Panc1 (cell line): Measurements from ENCODE around the gene DBNDD2.

ENCODE experiments used
- CTCF ChIP-seq: fragments of 450-650 bp; IDR thresholded peaks from 2 replicates; pipeline ENCODE4 v1.5.1; 2017; ENCODE audit warnings: mild to moderate bottlenecking
- POLR2AphosphoS5 ChIP-seq: IDR thresholded peaks from 2 replicates; pipeline ENCODE4 v1.6.1; 2012; ENCODE audit warnings: mild to moderate bottlenecking, low read depth, low read length, moderate library complexity
- REST ChIP-seq, 2 experiments: IDR thresholded peaks; 2 replicates each; pipeline ENCODE4 v1.6.1; 2011 to 2012; ENCODE audit warnings: low read depth in 2 of 2, control low read depth in 1 of 2, low read length in 1 of 2, mild to moderate bottlenecking in 1 of 2, moderate library complexity in 1 of 2; ENCODE audit not compliant: insufficient read depth in 1 of 2
- SIN3A ChIP-seq: IDR thresholded peaks from 2 replicates; pipeline ENCODE4 v1.6.1; 2012; ENCODE audit warnings: low read depth, mild to moderate bottlenecking, low read length, moderate library complexity, borderline replicate concordance; ENCODE audit not compliant: insufficient read depth

- no peak for TF ChIP-seq CTCF
- no peak for TF ChIP-seq REST (IDR thresholded peaks at IDR 0.05; ENCODE audit: insufficient read depth in 1 of 2, low read depth in 2 of 2, low read length in 1 of 2)
- no peak for TF ChIP-seq SIN3A
- no peak for TF ChIP-seq POLR2AphosphoS5
These were observed 2.4 kb upstream of the DBNDD2 start for GRCh38 chr20:45405571-45406259.
